HepG2 (cell line): ENCODE results near the gene OS9. TPM values are rescaled to one million over a fixed set of nuclear protein-coding genes. Genes with fewer than 3 reads are reported as not detected.

Source experiments
- BATF2 ChIP-seq: sonication (generic); formaldehyde crosslinking; IDR thresholded peaks from 2 replicates; pipeline ENCODE4 v1.8.0; 2022; ENCODE audit warnings: mild to moderate bottlenecking, missing genetic modification reagents, moderate library complexity
- CREM ChIP-seq, 2 experiments: sonication (generic) in 1 of 2; formaldehyde crosslinking in 1 of 2; IDR thresholded peaks; 2 replicates each; pipeline versions ENCODE4 v1.4.0 to v1.6.1; 2016 to 2020; ENCODE audit warnings: antibody characterized with exemption in 1 of 2, mild to moderate bottlenecking in 1 of 2, missing genetic modification reagents in 1 of 2
- HOXD1 ChIP-seq: sonication (generic); formaldehyde crosslinking; IDR thresholded peaks from 2 replicates; pipeline ENCODE4 v1.5.0; 2020; ENCODE audit warnings: missing genetic modification reagents
- NCOA2 ChIP-seq: sonication (generic); formaldehyde crosslinking; IDR thresholded peaks from 2 replicates; pipeline ENCODE4 v1.8.0; 2022; ENCODE audit warnings: inconsistent platforms
- NFE2L2 ChIP-seq: fragments of 150-350 bp; IDR thresholded peaks from 2 replicates; pipeline ENCODE4 v1.6.1; 2014; ENCODE audit warnings: low read length
- POLR2A ChIP-seq, 2 experiments: IDR thresholded peaks; 2 replicates each; pipeline ENCODE4 v1.6.1; 2011; ENCODE audit warnings: low read depth in 2 of 2, low read length in 2 of 2, mild to moderate bottlenecking in 1 of 2, moderate library complexity in 1 of 2; ENCODE audit not compliant: insufficient read depth in 1 of 2
- POLR2G ChIP-seq: fragments of 200-400 bp; formaldehyde crosslinking; IDR thresholded peaks from 2 replicates; pipeline ENCODE4 v1.6.1; 2018; ENCODE audit warnings: mild to moderate bottlenecking, low read depth, low read length, moderate library complexity
- TEAD2 ChIP-seq: sonication (generic); formaldehyde crosslinking; IDR thresholded peaks from 2 replicates; pipeline ENCODE4 v1.9.0; 2021; ENCODE audit warnings: missing genetic modification reagents
- UBTF ChIP-seq: sonication (generic); formaldehyde crosslinking; IDR thresholded peaks from 2 replicates; pipeline ENCODE4 v1.4.0; 2020; ENCODE audit warnings: mild to moderate bottlenecking, missing genetic modification reagents
- YY1 ChIP-seq: IDR thresholded peaks from 2 replicates; pipeline ENCODE4 v1.6.1; 2011; ENCODE audit warnings: low read length, low read depth, moderate library complexity, mild to moderate bottlenecking; ENCODE audit not compliant: insufficient read depth, insufficient replicate concordance
- ZFAT ChIP-seq: sonication (generic); formaldehyde crosslinking; conservative IDR thresholded peaks from 2 replicates; pipeline ENCODE4 v1.8.1; 2023; ENCODE audit warnings: missing genetic modification reagents, inconsistent platforms
- ZHX2 ChIP-seq, 2 experiments: sonication (generic) in 1 of 2; formaldehyde crosslinking in 1 of 2; IDR thresholded peaks; 2 replicates each; pipeline versions ENCODE4 v1.6.1 to v1.9.0; 2014 to 2022; ENCODE audit warnings: antibody characterized with exemption in 1 of 2, borderline replicate concordance in 1 of 2, inconsistent platforms in 1 of 2, low read depth in 1 of 2, missing genetic modification reagents in 1 of 2
- ZNF18 ChIP-seq: sonication (generic); formaldehyde crosslinking; IDR thresholded peaks from 2 replicates; pipeline ENCODE4 v1.8.0; 2022; ENCODE audit warnings: mild to moderate bottlenecking, missing genetic modification reagents; ENCODE audit not compliant: insufficient replicate concordance
- ZNF264 ChIP-seq: sonication (generic); formaldehyde crosslinking; IDR thresholded peaks from 2 replicates; pipeline ENCODE4 v1.4.0; 2020; ENCODE audit warnings: missing genetic modification reagents
- ZNF430 ChIP-seq: sonication (generic); formaldehyde crosslinking; IDR thresholded peaks from 2 replicates; pipeline ENCODE4 v1.9.0; 2021; ENCODE audit warnings: mild to moderate bottlenecking, missing genetic modification reagents
- ZNF431 ChIP-seq: sonication (generic); formaldehyde crosslinking; IDR thresholded peaks from 2 replicates; pipeline ENCODE4 v1.9.0; 2022; ENCODE audit warnings: missing genetic modification reagents, low read depth, mild to moderate bottlenecking, borderline replicate concordance
- polyA plus RNA-seq, 8 experiments: library from polyadenylated mRNA; depleted of rRNA in 3 of 8; stranded (reverse) in 7 of 8; unstranded in 1 of 8; fragments of >200 nt; fragmentation: Illumina TruSeq in 4 of 8; extraction: Trizol in 4 of 8; gene quantifications; 2 replicates each; pipeline versions ENCODE4 v1.2.1 to v1.2.3, GENCODE V29; 2011 to 2016; ENCODE audit warnings: low read depth in 4 of 8, missing spikeins in 1 of 8, mixed read lengths in 1 of 8; ENCODE audit not compliant: insufficient read depth in 1 of 8
- total RNA-seq, 5 experiments: library from RNA; depleted of rRNA; stranded (reverse); fragments of >200 nt; fragmentation: Illumina TruSeq; extraction: Trizol; gene quantifications; 2 replicates each; pipeline ENCODE4 v1.2.3, GENCODE V29; 2016; ENCODE audit warnings: low read depth in 1 of 5

The OS9 gene
- total and polyA plus RNA-seq, 2 of the 13 experiments (the other 11 are each of a cell fraction or from before 2014, with no cell fraction given), result 156 to 206 TPM

GRCh38 chr12:57765003-57765697 lies 71.2 kb downstream of the OS9 start (continued):
- no peak for TF ChIP-seq YY1
- no peak for TF ChIP-seq ZNF431 (CRISPR knock-in tag)
- TF ChIP-seq POLR2G, result peak; percentile 47; the same call in 1 of the 2 replicates
- no peak for TF ChIP-seq NFE2L2
- no peak for TF ChIP-seq ZNF18
- no peak for TF ChIP-seq TEAD2 (CRISPR knock-in tag)
- no peak for TF ChIP-seq CREM (IDR thresholded peaks at IDR 0.05)
- TF ChIP-seq CREM (CRISPR knock-in tag; IDR thresholded peaks at IDR 0.05), result no peak
- TF ChIP-seq HOXD1 (CRISPR knock-in tag), result 0 out of 2 replicates have a peak, but pooled peaks have one; percentile 50
- no peak for TF ChIP-seq ZFAT (CRISPR knock-in tag)
- no peak for TF ChIP-seq ZHX2 (IDR thresholded peaks at IDR 0.05; ENCODE audit: low read depth)
- TF ChIP-seq ZHX2 (CRISPR knock-in tag; IDR thresholded peaks at IDR 0.05; ENCODE audit: borderline replicate concordance), result no peak
- peak; percentile 75 for TF ChIP-seq UBTF (CRISPR knock-in tag)
- no peak for TF ChIP-seq ZNF430 (CRISPR knock-in tag)
- TF ChIP-seq BATF2 (CRISPR knock-in tag), result peak; percentile 72; the same call in 1 of the 2 replicates
- TF ChIP-seq NCOA2 (CRISPR knock-in tag), result no peak
- TF ChIP-seq ZNF264 (CRISPR knock-in tag), result no peak
- TF ChIP-seq POLR2A (IDR thresholded peaks at IDR 0.05; ENCODE audit: insufficient read depth in 1 of 2, low read depth in 2 of 2, low read length in 2 of 2), result no peak; a peak in 1 of 4 replicates
